Cardiac muscle cell (in vitro differentiated cells and primary cell): ENCODE data around the gene EDA. TPM values are rescaled to one million over a fixed set of nuclear protein-coding genes. Genes with fewer than 3 reads are reported as not detected.

Experiments
- DNase-seq, 2 donors: peaks; one replicate each; pipeline versions ENCODE4 v3.0.0 to v3.0.0-alpha.2; 2010 to 2017; ENCODE audit warnings: low read depth in 1 of 2, low spot score in 1 of 2
- H3K27ac ChIP-seq: fragments of 200-600 bp; sonication (generic); 2 replicates; pipeline ENCODE4 v1.5.1; 2016
- H3K27me3 ChIP-seq: fragments of 200-600 bp; sonication (generic); 2 replicates; pipeline ENCODE4 v1.6.0; 2016; ENCODE audit warnings: control low read depth
- H3K36me3 ChIP-seq: fragments of 200-600 bp; sonication (generic); 2 replicates; pipeline ENCODE4 v1.5.1; 2016; ENCODE audit warnings: control low read depth
- H3K4me1 ChIP-seq: fragments of 200-600 bp; sonication (generic); 2 replicates; pipeline ENCODE4 v1.8.1; 2017; ENCODE audit warnings: low read depth, mild to moderate bottlenecking, mixed run types
- H3K4me3 ChIP-seq: fragments of 200-600 bp; sonication (generic); 2 replicates; pipeline ENCODE4 v1.5.1; 2016; ENCODE audit warnings: mild to moderate bottlenecking
- H3K9me3 ChIP-seq: fragments of 200-600 bp; sonication (generic); 2 replicates; pipeline ENCODE4 v1.5.1; 2017; ENCODE audit warnings: low read depth, mild to moderate bottlenecking, control low read depth
- polyA plus RNA-seq: library from polyadenylated mRNA; unstranded; fragments of >200 nt; fragmentation: Nextera tagmentation; extraction: Ambion mirVana; gene quantifications from 2 replicates; pipeline ENCODE4 v1.2.1, GENCODE V29; 2016
- total RNA-seq: library from RNA; depleted of rRNA; stranded (reverse); fragments of >200 nt; gene quantifications from 2 replicates; pipeline ENCODE4 v1.2.3, GENCODE V29; 2016
- TF ChIP-seq, protein P1 (sequence below): IDR thresholded peaks from 2 replicates; pipeline ENCODE4 v1.5.1; 2012; ENCODE audit warnings: low read depth, mild to moderate bottlenecking, low read length

Gene EDA
- total and polyA plus RNA-seq, 2 experiments from 2014 or later, result 0.56 to 2.7 TPM

DNA sequence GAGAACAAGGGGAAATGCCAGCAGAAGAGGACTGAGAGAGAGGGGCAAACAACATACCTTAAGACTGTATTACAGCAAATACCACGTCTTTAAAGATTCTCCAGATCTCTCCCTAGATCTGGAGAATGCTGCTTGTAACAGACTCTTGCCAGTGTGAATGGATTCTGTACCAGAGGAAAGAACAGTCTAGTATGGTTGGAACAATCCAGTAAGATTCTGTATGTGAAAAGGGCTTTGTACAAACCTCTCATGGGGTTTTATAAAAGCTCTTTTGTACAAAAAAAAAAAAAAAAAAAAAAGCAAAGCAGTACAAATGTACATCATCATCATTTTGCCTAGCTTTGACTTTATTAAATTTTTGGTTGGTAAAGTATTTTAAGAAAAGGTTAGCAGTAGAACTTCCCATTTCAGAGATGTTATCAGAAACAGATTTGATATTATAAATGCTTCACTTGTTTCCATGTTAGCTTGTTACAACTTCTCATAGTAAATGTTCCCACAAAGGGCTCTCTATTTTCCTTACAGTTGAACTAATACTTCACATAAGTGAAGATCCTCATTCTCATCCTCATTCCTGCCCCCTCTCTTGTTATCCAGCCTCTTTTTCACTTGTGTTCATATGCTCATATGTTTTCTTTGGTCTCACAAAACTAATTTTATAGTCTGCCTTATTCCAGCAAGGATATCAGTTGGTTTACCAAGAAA lies 144.2 kb downstream of the EDA start:
- no peak for DNase-seq
- H3K4me1 ChIP-seq, result no peaks in the 10 kb centered on the region
- H3K27ac ChIP-seq, result no peak overlapping the region
- no peaks in the 10 kb centered on the region for H3K9me3 ChIP-seq
- H3K36me3 ChIP-seq, result no peaks in the 10 kb centered on the region
- TF ChIP-seq, protein P1, sequence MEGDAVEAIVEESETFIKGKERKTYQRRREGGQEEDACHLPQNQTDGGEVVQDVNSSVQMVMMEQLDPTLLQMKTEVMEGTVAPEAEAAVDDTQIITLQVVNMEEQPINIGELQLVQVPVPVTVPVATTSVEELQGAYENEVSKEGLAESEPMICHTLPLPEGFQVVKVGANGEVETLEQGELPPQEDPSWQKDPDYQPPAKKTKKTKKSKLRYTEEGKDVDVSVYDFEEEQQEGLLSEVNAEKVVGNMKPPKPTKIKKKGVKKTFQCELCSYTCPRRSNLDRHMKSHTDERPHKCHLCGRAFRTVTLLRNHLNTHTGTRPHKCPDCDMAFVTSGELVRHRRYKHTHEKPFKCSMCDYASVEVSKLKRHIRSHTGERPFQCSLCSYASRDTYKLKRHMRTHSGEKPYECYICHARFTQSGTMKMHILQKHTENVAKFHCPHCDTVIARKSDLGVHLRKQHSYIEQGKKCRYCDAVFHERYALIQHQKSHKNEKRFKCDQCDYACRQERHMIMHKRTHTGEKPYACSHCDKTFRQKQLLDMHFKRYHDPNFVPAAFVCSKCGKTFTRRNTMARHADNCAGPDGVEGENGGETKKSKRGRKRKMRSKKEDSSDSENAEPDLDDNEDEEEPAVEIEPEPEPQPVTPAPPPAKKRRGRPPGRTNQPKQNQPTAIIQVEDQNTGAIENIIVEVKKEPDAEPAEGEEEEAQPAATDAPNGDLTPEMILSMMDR, result no peak
- no peak overlapping the region for H3K4me3 ChIP-seq
- H3K27me3 ChIP-seq, result no peaks in the 10 kb centered on the region

DNA sequence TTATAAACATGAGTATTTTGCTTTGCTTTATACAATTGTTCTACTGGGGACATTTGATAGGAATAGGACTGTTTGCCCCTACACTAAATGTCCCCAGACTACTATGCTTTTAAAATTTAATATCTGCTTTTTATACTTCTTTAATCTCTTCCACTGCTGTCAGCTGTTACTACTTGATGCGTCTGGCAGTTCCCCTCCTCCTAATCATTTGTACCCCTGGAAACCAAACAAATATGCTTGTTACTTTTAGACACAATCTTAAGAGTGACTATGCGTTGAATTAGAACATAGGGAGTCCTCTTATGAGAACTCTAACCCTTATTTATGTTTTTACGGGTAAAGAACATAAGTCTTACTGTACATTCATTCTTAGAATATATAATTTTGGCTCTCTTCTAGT lies 145.7 kb downstream of the EDA start:
- H3K9me3 ChIP-seq, result no peaks in the 10 kb centered on the region
- H3K4me3 ChIP-seq, result no peak overlapping the region
- H3K36me3 ChIP-seq, result no peaks in the 10 kb centered on the region
- no peak overlapping the region for H3K27ac ChIP-seq
- DNase-seq, result no peak
- H3K4me1 ChIP-seq, result no peaks in the 10 kb centered on the region
- H3K27me3 ChIP-seq, result no peaks in the 10 kb centered on the region
- TF ChIP-seq, protein P1, result no peak

DNA sequence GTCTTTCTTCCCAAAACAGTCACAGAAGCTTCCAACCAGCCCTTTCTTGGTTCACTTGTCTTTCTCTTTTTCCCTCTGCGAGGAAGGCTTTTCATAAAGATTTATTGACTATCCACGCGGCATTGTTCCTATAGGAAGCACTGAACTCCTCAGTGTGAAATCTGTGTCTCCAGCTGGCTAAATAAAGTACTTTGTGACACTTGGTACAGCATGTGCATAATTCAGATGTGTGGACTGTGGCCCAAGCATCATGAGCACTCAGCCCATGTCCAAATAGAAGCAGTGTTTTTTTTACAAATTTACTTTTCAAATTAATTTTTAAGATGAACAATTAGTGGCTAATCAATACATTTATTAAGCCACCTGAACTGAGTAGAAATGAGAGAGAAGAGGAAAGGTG lies 146.4 kb downstream of the EDA start:
- TF ChIP-seq, protein P1, result no peak
- Histone ChIP-seq H3K9me3 (no peaks in the 10 kb centered on the region), H3K4me3 (no peak overlapping the region), H3K4me1 (no peaks in the 10 kb centered on the region), H3K27ac (no peak overlapping the region), H3K36me3 (no peaks in the 10 kb centered on the region), H3K27me3 (no peaks in the 10 kb centered on the region)
- no peak for DNase-seq

DNA sequence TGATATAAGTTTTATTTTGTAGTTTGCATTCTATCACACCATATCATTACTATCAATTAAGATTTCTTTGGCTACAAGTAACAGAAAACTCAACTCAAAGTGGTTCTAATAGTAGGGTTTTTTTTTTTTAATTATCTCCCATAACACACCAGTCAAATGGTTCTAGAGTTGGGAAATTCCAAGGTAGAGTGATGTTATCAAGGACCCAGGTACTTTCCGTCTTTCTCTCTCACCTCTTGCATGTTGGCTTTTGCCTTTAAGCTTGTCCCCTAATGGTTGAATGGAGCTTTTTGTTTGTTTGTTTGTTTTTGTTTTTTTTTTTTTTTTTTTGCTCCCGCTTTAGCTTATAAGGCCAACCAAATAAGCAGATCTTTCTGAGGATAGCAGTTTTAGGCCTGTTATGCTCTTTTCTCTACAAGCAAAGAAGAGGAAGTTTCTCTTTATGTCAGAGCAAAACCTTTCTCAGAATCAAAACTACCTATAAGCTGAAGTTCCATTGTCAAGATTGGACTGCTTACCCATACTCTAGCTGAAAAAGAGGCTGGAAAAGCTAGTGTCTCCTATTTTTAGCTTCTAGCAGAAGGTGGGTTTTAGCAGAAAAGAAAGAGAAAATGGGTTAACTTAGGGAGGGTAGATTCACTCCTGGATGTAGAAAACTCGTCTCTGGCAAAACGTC lies 177.5 kb downstream of the EDA start:
- Histone ChIP-seq H3K4me1 (no peaks in the 10 kb centered on the region), H3K9me3 (no peaks in the 10 kb centered on the region), H3K27ac (no peak overlapping the region), H3K4me3 (no peak overlapping the region), H3K36me3 (no peaks in the 10 kb centered on the region), H3K27me3 (no peaks in the 10 kb centered on the region)
- TF ChIP-seq, protein P1, result no peak
- DNase-seq, result no peak

DNA sequence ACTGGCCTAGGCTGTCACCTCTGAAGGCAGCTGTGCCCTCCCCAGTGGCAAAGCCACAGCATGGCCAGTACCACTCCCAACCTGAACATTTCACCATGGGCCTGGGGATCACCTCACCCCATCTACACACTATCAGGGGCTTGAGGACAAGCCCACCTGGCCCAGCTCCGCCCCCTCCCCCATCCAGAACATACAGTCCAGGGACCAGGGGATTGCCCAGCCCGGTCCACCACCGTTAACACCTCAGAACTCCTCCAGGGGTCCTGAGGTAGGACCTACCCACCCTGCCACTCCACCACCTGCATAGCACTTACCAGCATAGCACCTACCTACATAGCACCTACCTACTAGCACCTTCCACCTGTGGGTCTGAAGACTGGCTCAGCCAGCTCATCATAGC lies 179.8 kb downstream of the EDA start:
- no peaks in the 10 kb centered on the region for H3K4me1 ChIP-seq
- no peaks in the 10 kb centered on the region for H3K27me3 ChIP-seq
- TF ChIP-seq, protein P1, result no peak
- no peak overlapping the region for H3K27ac ChIP-seq
- H3K9me3 ChIP-seq, result no peaks in the 10 kb centered on the region
- H3K36me3 ChIP-seq, result no peaks in the 10 kb centered on the region
- no peak overlapping the region for H3K4me3 ChIP-seq
- no peak for DNase-seq
